Activated T-helper 2 cell treated with anti-CD3 and anti-CD28 coated beads, Interferon-gamma antibody, Interleukin-2, Interleukin-4, amounts not matched to agents 10 μg/mL and 5 μg/mL and 100 μg/mL, durations not matched to agents 14 hours and 24 hours and 36 hours (primary cell): ENCODE measurements around the gene ATL1. TPM values are rescaled to one million over a fixed set of nuclear protein-coding genes. Genes with fewer than 3 reads are reported as not detected.
"Not testable (repeated sequence)": the region's sequence is repeated elsewhere in the genome, so short reads cannot be mapped to it uniquely, and the experiment has no call there.

Experiments used
- DNase-seq: peaks from one replicate; pipeline ENCODE4 v3.0.0; 2021; ENCODE audit warnings: low spot score
- H3K27ac Mint-ChIP-seq: one replicate; pipeline ENCODE4 v1.8.0; 2021; ENCODE audit warnings: mixed read lengths
- H3K27me3 Mint-ChIP-seq: one replicate; pipeline ENCODE4 v1.8.0; 2021; ENCODE audit warnings: low read depth, mixed read lengths
- H3K36me3 Mint-ChIP-seq: one replicate; pipeline ENCODE4 v1.8.0; 2021; ENCODE audit warnings: low read depth, mixed read lengths
- H3K4me1 Mint-ChIP-seq: one replicate; pipeline ENCODE4 v1.8.0; 2021; ENCODE audit warnings: low read depth, mixed read lengths
- H3K4me3 Mint-ChIP-seq: one replicate; pipeline ENCODE4 v1.8.0; 2021; ENCODE audit warnings: low read depth, mild to moderate bottlenecking, moderate library complexity, mixed read lengths
- H3K9me3 Mint-ChIP-seq: one replicate; pipeline ENCODE4 v1.8.0; 2021; ENCODE audit warnings: mixed read lengths
- intact Hi-C: fragments of 100-400 bp; cut with micrococcal nuclease; formaldehyde crosslinking; loops from one replicate; pipeline ENCODE4 v1.15.1; 2023
- total RNA-seq: library from RNA; stranded (reverse); gene quantifications from 2 replicates; pipeline ENCODE4 v1.2.3, GENCODE V29; 2022

Gene ATL1
- total RNA-seq, 1 donor from 2014 or later, result 2.1 TPM

GRCh38 chr14:50647753-50648152 lies 87.8 kb downstream of the ATL1 start:
- Mint-ChIP-seq H3K4me3 (no peak overlapping the region), H3K36me3 (no peaks in the 10 kb centered on the region), H3K27ac (no peak overlapping the region), H3K4me1 (no peaks in the 10 kb centered on the region), H3K27me3 (no peaks in the 10 kb centered on the region), H3K9me3 (no peaks in the 10 kb centered on the region)
- DNase-seq, result no peak
- intact Hi-C loops, result no loop called here

DNA sequence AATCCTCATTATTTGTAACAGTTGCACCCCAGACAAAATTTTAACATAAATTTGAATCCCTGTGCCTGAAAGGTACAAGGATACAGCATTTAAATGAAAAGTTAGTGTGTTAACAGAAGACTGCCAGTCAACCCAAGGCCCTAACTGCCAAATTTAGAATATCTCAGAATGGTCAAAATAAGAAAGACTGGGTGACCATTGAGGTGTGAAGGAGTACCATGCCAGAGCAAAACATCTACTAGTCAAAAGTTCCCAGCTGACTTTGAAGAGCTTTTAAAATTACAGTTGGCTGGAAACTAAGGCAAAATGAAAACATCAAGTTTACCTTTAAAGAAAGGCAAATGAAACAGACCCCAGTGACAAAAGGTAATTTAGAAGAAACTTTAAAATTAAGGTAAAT lies 89.7 kb downstream of the ATL1 start:
- no peaks in the 10 kb centered on the region for H3K9me3 Mint-ChIP-seq
- no peaks in the 10 kb centered on the region for H3K36me3 Mint-ChIP-seq
- no peaks in the 10 kb centered on the region for H3K27me3 Mint-ChIP-seq
- H3K4me3 Mint-ChIP-seq, result no peak overlapping the region
- intact Hi-C loops, result no loop called here
- no peak for DNase-seq
- H3K4me1 Mint-ChIP-seq, result no peaks in the 10 kb centered on the region
- no peak overlapping the region for H3K27ac Mint-ChIP-seq

DNA sequence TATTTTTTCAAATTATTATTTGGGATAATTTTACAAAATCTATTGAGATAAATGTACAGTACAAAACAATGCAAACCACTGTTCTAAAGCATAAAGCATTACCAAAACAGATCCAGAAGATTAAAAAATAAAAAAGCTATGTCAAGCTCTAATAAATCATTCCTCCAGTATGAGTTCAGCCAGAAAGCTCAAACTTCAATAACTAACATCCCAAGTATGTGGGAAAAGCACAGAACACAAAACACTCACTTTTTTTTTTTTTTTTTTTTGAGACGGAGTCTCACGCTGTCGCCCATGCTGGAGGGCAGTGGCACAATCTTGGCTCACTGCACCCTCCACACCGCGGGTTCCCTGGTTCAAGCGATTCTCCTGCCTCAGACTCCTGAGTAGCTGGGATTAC lies 96.8 kb downstream of the ATL1 start:
- H3K4me3 Mint-ChIP-seq, result no peak overlapping the region
- H3K36me3 Mint-ChIP-seq, result peaks cover 8% of the 10 kb centered on the region
- no peaks in the 10 kb centered on the region for H3K4me1 Mint-ChIP-seq
- no peak for DNase-seq
- no peaks in the 10 kb centered on the region for H3K9me3 Mint-ChIP-seq
- no peaks in the 10 kb centered on the region for H3K27me3 Mint-ChIP-seq
- H3K27ac Mint-ChIP-seq, result no peak overlapping the region
- intact Hi-C loops, result no loop called here

DNA sequence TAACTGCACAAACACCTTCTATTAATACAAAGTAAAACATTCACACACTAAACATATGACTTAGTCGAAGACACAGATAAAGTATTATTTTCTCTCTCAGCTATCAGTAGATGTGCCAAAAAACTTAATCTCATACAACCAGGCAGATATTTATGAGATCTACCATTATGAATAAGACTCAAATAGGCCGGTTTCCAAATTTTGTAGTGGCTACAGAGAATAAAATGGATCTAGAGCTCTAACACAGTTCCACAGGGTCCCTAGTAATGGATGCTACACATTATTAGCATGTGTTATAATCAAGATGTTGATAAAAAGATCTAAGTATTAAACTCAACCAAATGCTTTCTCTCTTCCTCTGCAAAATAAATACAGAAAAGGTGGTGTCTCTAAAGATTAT lies 97.8 kb downstream of the ATL1 start:
- Mint-ChIP-seq H3K27ac (no peak overlapping the region), H3K4me3 (no peak overlapping the region), H3K36me3 (peaks cover 8% of the 10 kb centered on the region), H3K27me3 (no peaks in the 10 kb centered on the region), H3K4me1 (no peaks in the 10 kb centered on the region), H3K9me3 (no peaks in the 10 kb centered on the region)
- intact Hi-C loops, result no loop called here
- DNase-seq, result no peak

- Mint-ChIP-seq H3K27ac (no peak overlapping the region), H3K4me1 (no peaks in the 10 kb centered on the region), H3K4me3 (no peak overlapping the region), H3K27me3 (no peaks in the 10 kb centered on the region), H3K9me3 (no peaks in the 10 kb centered on the region), H3K36me3 (peaks cover 8% of the 10 kb centered on the region)
- intact Hi-C loops, result no loop called here
- DNase-seq, result no peak
These were observed 98.3 kb downstream of the ATL1 start for GRCh38 chr14:50658203-50658602.

DNA sequence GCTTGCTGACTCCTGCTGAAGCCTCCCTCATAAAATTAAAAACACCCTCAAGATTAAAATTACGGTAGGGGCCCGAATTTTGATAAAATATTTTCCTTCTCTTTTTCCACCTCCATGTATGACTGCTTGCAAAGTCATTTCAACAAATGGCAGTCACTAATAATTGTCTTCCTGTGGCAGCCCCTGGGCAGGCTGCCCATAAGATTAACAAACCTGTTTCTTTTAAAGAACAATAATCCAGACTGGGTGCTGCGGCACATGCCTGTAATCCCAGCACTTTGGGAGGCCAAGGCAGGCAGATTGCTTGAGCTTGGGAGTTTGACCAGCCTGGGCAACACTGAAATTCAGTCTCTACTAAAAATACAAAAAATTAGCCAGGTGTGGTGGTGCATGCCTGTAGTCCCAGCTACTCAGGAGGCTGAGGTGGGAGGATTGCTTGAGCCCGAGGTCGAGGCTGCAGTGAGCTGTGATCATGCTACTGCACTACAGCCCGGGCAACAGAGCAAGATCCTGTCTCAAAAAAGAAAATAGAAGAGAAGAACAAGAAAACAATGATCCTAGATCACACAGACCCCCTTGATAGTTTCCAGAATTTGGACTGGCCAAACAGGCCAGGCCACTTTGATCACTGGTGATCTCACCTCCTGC lies 99.5 kb downstream of the ATL1 start:
- no peak overlapping the region for H3K27ac Mint-ChIP-seq
- peaks cover 14% of the 10 kb centered on the region for H3K36me3 Mint-ChIP-seq
- DNase-seq, result no peak
- no peaks in the 10 kb centered on the region for H3K9me3 Mint-ChIP-seq
- H3K4me1 Mint-ChIP-seq, result peaks cover 2% of the 10 kb centered on the region
- H3K27me3 Mint-ChIP-seq, result no peaks in the 10 kb centered on the region
- intact Hi-C loops, result no loop called here
- H3K4me3 Mint-ChIP-seq, result no peak overlapping the region

- H3K27me3 Mint-ChIP-seq, H3K9me3 Mint-ChIP-seq, DNase-seq, intact Hi-C loops, H3K4me3 Mint-ChIP-seq, H3K27ac Mint-ChIP-seq: not testable (repeated sequence)
- Mint-ChIP-seq H3K36me3 (peaks cover 18% of the 10 kb centered on the region), H3K4me1 (peaks cover 15% of the 10 kb centered on the region)
These were observed 104.6 kb downstream of the ATL1 start for GRCh38 chr14:50664579-50664978.

DNA sequence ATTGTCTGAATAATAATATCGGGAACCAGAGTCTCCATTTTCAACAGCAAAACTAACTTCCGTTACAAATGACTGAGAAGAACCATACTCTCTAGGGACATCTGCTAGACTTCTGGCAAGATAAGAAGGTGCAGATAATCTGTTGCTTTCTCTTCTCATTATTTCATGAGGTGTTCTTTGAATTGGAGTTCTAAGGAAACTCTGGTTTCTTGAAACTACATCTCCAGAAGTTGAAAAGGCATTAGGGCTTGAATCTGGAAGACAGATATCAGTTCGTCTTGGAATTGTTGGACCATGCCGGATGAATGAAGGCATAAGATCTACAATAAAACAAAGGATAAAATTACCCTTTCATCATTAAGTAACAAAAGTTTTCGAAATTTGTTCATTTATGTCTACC lies 105.4 kb downstream of the ATL1 start:
- not testable (repeated sequence) for DNase-seq, H3K27me3 Mint-ChIP-seq, H3K4me3 Mint-ChIP-seq, H3K27ac Mint-ChIP-seq, H3K9me3 Mint-ChIP-seq
- peaks cover 18% of the 10 kb centered on the region for H3K36me3 Mint-ChIP-seq
- intact Hi-C loops, result loop anchor here (5.0 kb wide), 1 partner anchor 112 kb away; no protein-coding TSS in a partner anchor
- peaks cover 15% of the 10 kb centered on the region for H3K4me1 Mint-ChIP-seq

- intact Hi-C loops, result loop anchor here (2.0 to 5.0 kb wide), 2 partner anchors 96 to 110 kb away; no protein-coding TSS in a partner anchor
- Mint-ChIP-seq H3K4me3 (no peak overlapping the region), H3K36me3 (peaks cover 10% of the 10 kb centered on the region), H3K4me1 (peaks cover 15% of the 10 kb centered on the region), H3K27me3 (no peaks in the 10 kb centered on the region), H3K9me3 (no peaks in the 10 kb centered on the region), H3K27ac (peak overlapping the region; percentile 47)
- DNase-seq, result no peak
These were observed 107.1 kb downstream of the ATL1 start for GRCh38 chr14:50666772-50667683.

DNA sequence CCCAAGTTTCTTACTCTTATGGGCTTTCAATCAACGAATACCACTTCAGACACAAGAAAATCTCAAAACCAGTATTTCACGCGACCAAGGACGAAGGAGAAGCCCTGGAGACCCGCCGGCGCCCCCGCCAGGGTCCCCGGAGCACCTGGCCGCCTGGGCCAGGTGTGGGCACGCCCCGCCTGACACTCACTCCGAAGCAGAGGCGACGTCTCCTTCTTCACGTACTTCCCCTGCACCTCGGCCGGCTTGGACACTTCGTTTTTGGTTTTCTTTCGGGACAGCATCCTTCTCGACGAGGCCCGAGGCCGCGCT lies 107.7 kb downstream of the ATL1 start:
- Mint-ChIP-seq H3K9me3 (no peaks in the 10 kb centered on the region), H3K27ac (peak overlapping the region; percentile 47), H3K4me1 (peaks cover 15% of the 10 kb centered on the region), H3K4me3 (no peak overlapping the region), H3K27me3 (no peaks in the 10 kb centered on the region), H3K36me3 (peaks cover 10% of the 10 kb centered on the region)
- DNase-seq, result no peak
- intact Hi-C loops, result loop anchor here (2.0 to 5.0 kb wide), 2 partner anchors 95 to 110 kb away; no protein-coding TSS in a partner anchor

DNA sequence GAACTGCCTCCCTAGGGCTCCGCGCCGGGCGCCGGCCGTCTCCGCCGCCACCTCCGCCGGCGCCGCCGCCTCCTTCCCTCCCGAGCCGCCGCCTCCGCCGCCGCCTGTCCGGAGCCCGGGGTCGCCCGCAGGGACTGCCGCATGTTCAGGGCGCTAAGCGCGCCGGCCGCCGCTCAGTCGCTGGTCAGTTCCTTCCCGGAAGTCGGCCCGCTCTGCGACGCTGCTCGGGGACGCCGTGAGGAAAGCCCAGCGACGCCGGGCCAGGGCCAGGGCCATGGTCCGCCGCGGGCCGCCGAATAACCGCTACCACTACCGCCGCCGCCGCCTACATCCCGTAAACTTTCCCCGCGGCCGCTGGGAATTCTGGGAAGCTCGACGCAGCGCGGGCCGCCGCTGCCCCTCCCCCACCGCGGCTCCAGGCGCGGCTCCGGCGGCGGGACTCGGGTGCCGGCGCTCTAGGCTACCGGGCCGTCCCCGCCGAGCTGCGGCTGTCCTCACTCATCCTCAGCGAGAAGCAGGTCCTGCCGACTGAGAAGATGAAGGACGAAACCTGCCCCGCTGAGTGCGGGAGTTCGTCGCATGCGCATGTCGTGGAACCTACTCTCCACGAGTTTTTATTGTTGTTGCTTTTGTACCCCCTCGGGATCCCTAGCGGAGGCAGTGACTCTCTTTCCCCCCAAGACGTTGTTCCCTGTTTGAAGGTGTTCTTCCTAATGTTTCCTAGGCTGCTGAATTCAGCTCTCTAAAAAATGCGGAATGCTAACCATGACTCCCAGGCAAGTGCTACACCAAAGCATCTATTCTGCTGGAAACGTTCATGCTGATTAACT lies 108.3 kb downstream of the ATL1 start, which contains the start of gene SAV1:
TSS of gene SAV1 (minus strand) at position 311 of the 830 bp plus-strand sequence. CDS start 339 bp downstream, outside the sequence.
- H3K27me3 Mint-ChIP-seq, result no peaks in the 10 kb centered on the region
- H3K36me3 Mint-ChIP-seq, result peaks cover 10% of the 10 kb centered on the region
- peaks cover 15% of the 10 kb centered on the region for H3K4me1 Mint-ChIP-seq
- no peaks in the 10 kb centered on the region for H3K9me3 Mint-ChIP-seq
- peak within 1 kb of the TSS; percentile 47 for H3K27ac Mint-ChIP-seq
- no peak within 1 kb of the TSS for H3K4me3 Mint-ChIP-seq
- DNase-seq, result peak; percentile 36
- intact Hi-C loops, result loop anchor here (2.0 to 5.0 kb wide), 3 partner anchors 59 to 109 kb away; no protein-coding TSS in a partner anchor

DNA sequence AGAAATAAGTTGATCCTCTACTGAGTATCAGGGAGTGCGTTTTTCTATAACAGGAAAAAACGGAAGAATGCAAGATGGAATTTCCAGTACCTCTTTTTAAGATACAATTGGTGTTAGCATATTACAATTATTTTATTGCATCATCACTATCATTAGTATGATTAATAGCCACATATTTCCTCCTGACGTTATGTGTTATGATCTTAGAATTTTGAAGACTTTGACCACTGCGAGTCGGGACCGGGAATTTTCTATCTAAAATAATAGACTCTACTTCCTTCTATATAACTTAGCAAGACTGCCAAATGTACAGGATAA lies 108.8 kb downstream of the ATL1 start:
- Mint-ChIP-seq H3K27me3 (no peaks in the 10 kb centered on the region), H3K4me3 (no peak overlapping the region), H3K36me3 (peaks cover 6% of the 10 kb centered on the region), H3K4me1 (peaks cover 13% of the 10 kb centered on the region), H3K27ac (no peak overlapping the region), H3K9me3 (no peaks in the 10 kb centered on the region)
- DNase-seq, result no peak
- intact Hi-C loops, result loop anchor here (2.0 to 5.0 kb wide), 2 partner anchors 58 to 109 kb away; no protein-coding TSS in a partner anchor
